Measurements from ENCODE around the gene NFX1.
"Not testable (repeated sequence)": the region's sequence is repeated elsewhere in the genome, so short reads cannot be mapped to it uniquely, and the experiment has no call there.

- TF ChIP-seq POLR2A (IDR thresholded peaks at IDR 0.05); CTCF (IDR thresholded peaks at IDR 0.05); EP300 (IDR thresholded peaks at IDR 0.05; ENCODE audit: low read depth): not testable (repeated sequence)
Observed at GRCh38 chr9:33382397-33382796, 92.1 kb downstream of the NFX1 start.

Measured in transverse colon (tissue), 3 donors.